ENCODE results near the gene HECTD1. TPM values are rescaled to one million over a fixed set of nuclear protein-coding genes. Genes with fewer than 3 reads are reported as not detected.

Gene HECTD1
- total RNA-seq, 1 donor from 2014 or later = 234 TPM

- no peak overlapping the region for H3K9ac ChIP-seq (ENCODE audit: low read depth in 1 of 3, low read length in 3 of 3)
- H3K4me3 ChIP-seq (ENCODE audit: low read length in 3 of 3) = no peak overlapping the region
- peaks cover 0 to 11% (median 0%) of the 10 kb centered on the region in 3 donors for H3K4me1 ChIP-seq (ENCODE audit: control insufficient read depth in 3 of 3, insufficient read depth in 3 of 3, low read length in 3 of 3)
- H3K27ac ChIP-seq (ENCODE audit: low read depth, low read length) = no peak overlapping the region
- peaks cover 20 to 46% (median 46%) of the 10 kb centered on the region in 3 donors for H3K36me3 ChIP-seq (ENCODE audit: control insufficient read depth in 3 of 3, insufficient read depth in 3 of 3, low read length in 3 of 3)
- H3K27me3 ChIP-seq (ENCODE audit: control insufficient read depth in 3 of 3, insufficient read depth in 3 of 3, low read length in 3 of 3) = no peaks in the 10 kb centered on the region
- no peaks in the 10 kb centered on the region for H3K9me3 ChIP-seq (ENCODE audit: control insufficient read depth in 3 of 3, low read length in 3 of 3)
Measured at GRCh38 chr14:31164115-31164514, 43.5 kb downstream of the HECTD1 start.

DNA sequence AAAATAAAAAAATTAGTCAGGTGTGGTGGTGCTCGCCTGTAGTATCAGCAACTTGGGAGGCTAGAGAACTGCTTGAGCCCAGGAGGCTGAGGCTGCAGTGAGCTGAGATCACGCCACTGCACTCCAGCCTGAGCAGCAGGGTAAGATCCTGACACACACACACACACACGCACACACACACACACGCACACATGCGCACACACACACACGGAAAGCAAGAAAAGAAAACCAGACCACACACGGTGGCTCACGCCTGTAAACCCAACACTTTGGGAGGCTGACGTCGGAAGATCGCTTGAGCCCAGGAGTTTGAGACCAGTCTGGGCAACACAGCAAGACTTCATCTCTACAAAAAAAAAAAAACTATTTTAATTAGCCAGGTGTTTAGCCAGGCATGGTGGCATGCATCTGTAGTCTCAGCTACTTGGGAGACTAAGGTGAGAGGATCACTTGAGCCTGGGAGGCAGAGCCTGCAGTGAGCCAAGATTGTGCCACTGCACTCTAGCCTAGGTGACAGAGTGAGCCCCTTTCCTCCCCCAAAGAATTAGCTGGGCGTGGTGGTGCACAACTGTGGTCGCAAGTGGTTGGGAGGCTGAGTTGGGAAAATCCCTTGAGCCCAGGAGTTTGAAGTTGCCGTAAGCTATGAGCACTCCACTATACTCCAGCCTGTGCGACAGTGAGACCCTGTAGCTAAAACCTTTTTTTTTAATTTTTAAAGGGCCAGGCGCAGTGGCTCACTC is 44.5 kb downstream of the HECTD1 start:
- Histone ChIP-seq H3K36me3 (ENCODE audit: control insufficient read depth in 3 of 3, insufficient read depth in 3 of 3, low read length in 3 of 3) (peaks cover 21 to 42% (median 41%) of the 10 kb centered on the region in 3 donors), H3K9me3 (ENCODE audit: control insufficient read depth in 3 of 3, low read length in 3 of 3) (no peaks in the 10 kb centered on the region), H3K27ac (ENCODE audit: low read depth, low read length) (no peak overlapping the region)

GRCh38 chr14:31161274-31161673 is 46.3 kb downstream of the HECTD1 start:
- no peak overlapping the region for H3K4me3 ChIP-seq (ENCODE audit: low read length in 3 of 3)
- no peaks in the 10 kb centered on the region for H3K27me3 ChIP-seq (ENCODE audit: control insufficient read depth in 3 of 3, insufficient read depth in 3 of 3, low read length in 3 of 3)
- peaks cover 10 to 32% (median 27%) of the 10 kb centered on the region in 3 donors for H3K36me3 ChIP-seq (ENCODE audit: control insufficient read depth in 3 of 3, insufficient read depth in 3 of 3, low read length in 3 of 3)
- no peak overlapping the region for H3K27ac ChIP-seq (ENCODE audit: low read depth, low read length)
- peaks cover 0 to 11% (median 0%) of the 10 kb centered on the region in 3 donors for H3K4me1 ChIP-seq (ENCODE audit: control insufficient read depth in 3 of 3, insufficient read depth in 3 of 3, low read length in 3 of 3)
- H3K9ac ChIP-seq (ENCODE audit: low read depth in 1 of 3, low read length in 3 of 3) = no peak overlapping the region
- no peaks in the 10 kb centered on the region for H3K9me3 ChIP-seq (ENCODE audit: control insufficient read depth in 3 of 3, low read length in 3 of 3)

More for the DNA sequence above, 44.5 kb downstream of the HECTD1 start:
- Histone ChIP-seq H3K4me1 (ENCODE audit: control insufficient read depth in 3 of 3, insufficient read depth in 3 of 3, low read length in 3 of 3) (peaks cover 0 to 11% (median 0%) of the 10 kb centered on the region in 3 donors), H3K27me3 (ENCODE audit: control insufficient read depth in 3 of 3, insufficient read depth in 3 of 3, low read length in 3 of 3) (no peaks in the 10 kb centered on the region), H3K4me3 (ENCODE audit: low read length in 3 of 3) (no peak overlapping the region), H3K9ac (ENCODE audit: low read depth in 1 of 3, low read length in 3 of 3) (no peak overlapping the region)

DNA sequence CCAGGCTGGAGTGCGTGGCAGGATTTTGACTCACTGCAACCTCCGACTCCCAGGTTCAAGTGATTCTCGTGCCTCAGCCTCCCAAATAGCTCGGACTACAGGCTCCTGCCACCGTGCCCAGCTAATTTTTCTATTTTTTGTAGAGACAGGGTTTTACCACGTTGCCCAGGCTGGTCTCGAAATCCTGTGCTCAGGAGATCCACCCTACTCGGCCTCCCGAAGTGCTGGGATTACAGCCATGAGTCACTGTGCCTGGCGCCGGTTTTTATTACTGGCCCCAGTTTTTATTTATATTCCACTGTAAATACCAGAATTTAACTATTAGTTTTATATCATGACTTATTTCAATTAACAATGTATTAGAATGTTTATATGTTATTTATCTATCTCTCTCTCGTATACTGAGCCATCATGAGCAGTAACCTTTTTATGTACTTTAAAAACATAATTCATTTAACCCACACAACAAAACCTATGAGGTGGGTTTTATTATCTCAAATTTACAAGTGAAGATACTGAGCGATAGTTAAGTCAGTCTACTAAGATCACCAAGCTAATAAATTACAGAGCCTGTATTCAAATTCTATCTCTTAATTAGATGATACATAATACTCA is 47.8 kb downstream of the HECTD1 start:
- Histone ChIP-seq H3K4me1 (ENCODE audit: control insufficient read depth in 3 of 3, insufficient read depth in 3 of 3, low read length in 3 of 3) (no peaks in the 10 kb centered on the region), H3K9ac (ENCODE audit: low read depth in 1 of 3, low read length in 3 of 3) (no peak overlapping the region), H3K27me3 (ENCODE audit: control insufficient read depth in 3 of 3, insufficient read depth in 3 of 3, low read length in 3 of 3) (no peaks in the 10 kb centered on the region), H3K9me3 (ENCODE audit: control insufficient read depth in 3 of 3, low read length in 3 of 3) (no peaks in the 10 kb centered on the region), H3K27ac (ENCODE audit: low read depth, low read length) (no peak overlapping the region), H3K36me3 (ENCODE audit: control insufficient read depth in 3 of 3, insufficient read depth in 3 of 3, low read length in 3 of 3) (peaks cover 8 to 35% (median 29%) of the 10 kb centered on the region in 3 donors), H3K4me3 (ENCODE audit: low read length in 3 of 3) (no peak overlapping the region)

GRCh38 chr14:31154956-31155355 is 52.6 kb downstream of the HECTD1 start:
- no peaks in the 10 kb centered on the region for H3K27me3 ChIP-seq (ENCODE audit: control insufficient read depth in 3 of 3, insufficient read depth in 3 of 3, low read length in 3 of 3)
- H3K4me1 ChIP-seq (ENCODE audit: control insufficient read depth in 3 of 3, insufficient read depth in 3 of 3, low read length in 3 of 3) = no peaks in the 10 kb centered on the region
- no peaks in the 10 kb centered on the region for H3K9me3 ChIP-seq (ENCODE audit: control insufficient read depth in 3 of 3, low read length in 3 of 3)
- H3K4me3 ChIP-seq (ENCODE audit: low read length in 3 of 3) = no peak overlapping the region
- no peak overlapping the region for H3K9ac ChIP-seq (ENCODE audit: low read depth in 1 of 3, low read length in 3 of 3)
- H3K36me3 ChIP-seq (ENCODE audit: control insufficient read depth in 3 of 3, insufficient read depth in 3 of 3, low read length in 3 of 3) = peaks cover 8 to 35% (median 21%) of the 10 kb centered on the region in 3 donors
- H3K27ac ChIP-seq (ENCODE audit: low read depth, low read length) = no peak overlapping the region

- Histone ChIP-seq H3K4me1 (ENCODE audit: control insufficient read depth in 3 of 3, insufficient read depth in 3 of 3, low read length in 3 of 3) (peaks cover 4 to 5% (median 5%) of the 10 kb centered on the region in 3 donors), H3K27me3 (ENCODE audit: control insufficient read depth in 3 of 3, insufficient read depth in 3 of 3, low read length in 3 of 3) (no peaks in the 10 kb centered on the region), H3K9me3 (ENCODE audit: control insufficient read depth in 3 of 3, low read length in 3 of 3) (no peaks in the 10 kb centered on the region), H3K36me3 (ENCODE audit: control insufficient read depth in 3 of 3, insufficient read depth in 3 of 3, low read length in 3 of 3) (peaks cover 32 to 51% (median 39%) of the 10 kb centered on the region in 3 donors), H3K9ac (ENCODE audit: low read depth in 1 of 3, low read length in 3 of 3) (peak overlapping the region in 1 of 3 donors; percentile 20), H3K27ac (ENCODE audit: low read depth, low read length) (no peak overlapping the region), H3K4me3 (ENCODE audit: low read length in 3 of 3) (no peak overlapping the region)
Measured at GRCh38 chr14:31142455-31143087, 65.0 kb downstream of the HECTD1 start.

DNA sequence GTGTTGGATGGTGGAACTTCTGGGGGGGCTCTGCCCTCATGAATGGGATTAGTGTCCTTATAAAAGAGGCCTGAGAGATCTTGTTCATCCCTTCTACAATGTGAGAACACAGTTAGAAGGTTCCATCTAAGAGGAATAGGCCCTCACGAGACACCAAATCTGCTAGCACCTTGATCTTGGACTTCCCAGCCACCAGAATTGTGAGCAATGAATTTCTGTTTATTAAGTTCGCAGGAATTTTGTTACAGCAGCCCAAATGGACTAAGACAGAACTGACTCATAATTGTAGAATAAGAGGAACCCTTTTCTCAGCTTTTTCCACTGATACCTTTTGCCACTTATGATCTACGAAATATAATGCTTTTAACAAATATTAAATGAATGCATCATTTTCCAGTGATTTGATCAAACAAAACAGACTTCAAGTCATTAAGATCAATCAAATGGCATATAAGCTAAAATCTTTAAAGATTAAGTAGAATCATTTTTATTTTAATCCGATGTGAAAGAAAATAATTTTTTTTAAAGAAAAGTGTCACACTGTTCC is 68.2 kb downstream of the HECTD1 start:
- H3K4me3 ChIP-seq (ENCODE audit: low read length in 3 of 3) = no peak overlapping the region
- no peak overlapping the region for H3K9ac ChIP-seq (ENCODE audit: low read depth in 1 of 3, low read length in 3 of 3)
- H3K27ac ChIP-seq (ENCODE audit: low read depth, low read length) = no peak overlapping the region
- peaks cover 31 to 52% (median 35%) of the 10 kb centered on the region in 3 donors for H3K36me3 ChIP-seq (ENCODE audit: control insufficient read depth in 3 of 3, insufficient read depth in 3 of 3, low read length in 3 of 3)
- peaks cover 4 to 5% (median 5%) of the 10 kb centered on the region in 3 donors for H3K4me1 ChIP-seq (ENCODE audit: control insufficient read depth in 3 of 3, insufficient read depth in 3 of 3, low read length in 3 of 3)
- no peaks in the 10 kb centered on the region for H3K9me3 ChIP-seq (ENCODE audit: control insufficient read depth in 3 of 3, low read length in 3 of 3)
- H3K27me3 ChIP-seq (ENCODE audit: control insufficient read depth in 3 of 3, insufficient read depth in 3 of 3, low read length in 3 of 3) = no peaks in the 10 kb centered on the region

GRCh38 chr14:31138301-31138700 is 69.3 kb downstream of the HECTD1 start:
- peaks cover 29 to 50% (median 43%) of the 10 kb centered on the region in 3 donors for H3K36me3 ChIP-seq (ENCODE audit: control insufficient read depth in 3 of 3, insufficient read depth in 3 of 3, low read length in 3 of 3)

GRCh38 chr14:31137214-31137889 is 70.2 kb downstream of the HECTD1 start:
- Histone ChIP-seq H3K9ac (ENCODE audit: low read depth in 1 of 3, low read length in 3 of 3) (no peak overlapping the region), H3K36me3 (ENCODE audit: control insufficient read depth in 3 of 3, insufficient read depth in 3 of 3, low read length in 3 of 3) (peaks cover 32 to 59% (median 44%) of the 10 kb centered on the region in 3 donors), H3K27ac (ENCODE audit: low read depth, low read length) (no peak overlapping the region), H3K4me3 (ENCODE audit: low read length in 3 of 3) (no peak overlapping the region), H3K27me3 (ENCODE audit: control insufficient read depth in 3 of 3, insufficient read depth in 3 of 3, low read length in 3 of 3) (no peaks in the 10 kb centered on the region), H3K9me3 (ENCODE audit: control insufficient read depth in 3 of 3, low read length in 3 of 3) (no peaks in the 10 kb centered on the region), H3K4me1 (ENCODE audit: control insufficient read depth in 3 of 3, insufficient read depth in 3 of 3, low read length in 3 of 3) (peaks cover under 1% of the 10 kb centered on the region in 3 donors)

More at GRCh38 chr14:31138301-31138700, 69.3 kb downstream of the HECTD1 start:
- no peak overlapping the region for H3K9ac ChIP-seq (ENCODE audit: low read depth in 1 of 3, low read length in 3 of 3)
- H3K4me1 ChIP-seq (ENCODE audit: control insufficient read depth in 3 of 3, insufficient read depth in 3 of 3, low read length in 3 of 3) = peaks cover 4 to 5% (median 5%) of the 10 kb centered on the region in 3 donors
- H3K27me3 ChIP-seq (ENCODE audit: control insufficient read depth in 3 of 3, insufficient read depth in 3 of 3, low read length in 3 of 3) = no peaks in the 10 kb centered on the region
- no peak overlapping the region for H3K27ac ChIP-seq (ENCODE audit: low read depth, low read length)
- H3K9me3 ChIP-seq (ENCODE audit: control insufficient read depth in 3 of 3, low read length in 3 of 3) = no peaks in the 10 kb centered on the region
- H3K4me3 ChIP-seq (ENCODE audit: low read length in 3 of 3) = no peak overlapping the region

Data from skeletal muscle tissue (tissue), 4 donors.